Cortex of kidney (tissue), 1 donor: ENCODE data around the gene SETSIP.
"Not testable (repeated sequence)": the region's sequence is repeated elsewhere in the genome, so short reads cannot be mapped to it uniquely, and the experiment has no call there.

ENCODE experiments used
- DNase-seq: peaks from one replicate; lab custom pipeline; 2025; lab: John Stamatoyannopoulos, UW

The SETSIP gene

DNA sequence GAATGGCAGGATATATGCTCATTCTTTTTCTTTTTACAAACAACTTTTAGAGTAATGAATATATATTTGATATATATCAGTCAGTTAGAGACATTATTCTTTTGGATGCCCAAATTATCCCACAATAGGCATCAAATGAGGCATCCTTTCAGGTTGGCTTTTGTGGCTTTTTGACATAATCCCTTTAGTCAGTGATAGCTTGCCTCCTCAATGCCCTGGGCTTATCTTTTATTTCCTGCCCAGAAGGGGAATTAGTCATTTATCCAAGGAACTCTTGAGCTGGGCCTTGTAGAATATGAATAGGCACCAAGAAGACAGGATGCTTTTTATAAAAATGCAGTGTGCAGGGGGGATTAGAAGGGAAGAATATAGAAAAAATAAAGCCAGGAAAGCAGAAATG lies 23.3 kb downstream of the SETSIP start:
- no peak for DNase-seq

DNA sequence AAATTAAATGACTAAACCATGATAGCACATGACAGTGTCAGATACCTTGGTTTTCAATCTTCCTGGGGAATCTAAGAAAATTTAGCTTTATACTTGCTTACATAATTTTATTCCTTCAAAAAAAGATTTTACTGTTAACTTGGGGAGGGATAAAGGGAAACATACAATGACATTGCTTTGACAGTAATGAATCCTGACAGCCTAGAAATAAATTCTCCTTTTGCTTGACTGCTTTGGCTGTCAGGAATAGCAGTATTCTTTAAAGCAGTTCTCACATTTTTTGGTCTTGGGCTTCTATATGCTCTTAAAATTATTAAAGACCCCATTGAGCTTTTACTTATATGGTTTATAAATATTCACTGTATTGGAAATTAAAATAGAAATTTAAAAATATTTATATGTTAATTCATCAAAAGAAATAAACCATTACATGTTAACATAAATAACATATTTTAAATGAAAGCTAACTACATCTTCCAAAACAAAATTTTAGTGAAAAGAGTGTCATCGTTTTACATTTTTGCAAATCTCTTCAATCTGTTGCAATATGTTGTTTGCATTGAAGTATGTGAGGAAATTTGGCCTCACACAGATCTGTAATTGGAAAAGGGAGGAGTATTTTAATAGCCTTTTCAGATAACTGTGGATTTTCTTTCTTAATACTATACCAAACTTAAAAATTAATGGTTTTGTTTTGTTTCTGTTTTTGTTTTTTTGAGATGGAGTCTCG lies 29.3 kb downstream of the SETSIP start:
- no peak for DNase-seq

DNA sequence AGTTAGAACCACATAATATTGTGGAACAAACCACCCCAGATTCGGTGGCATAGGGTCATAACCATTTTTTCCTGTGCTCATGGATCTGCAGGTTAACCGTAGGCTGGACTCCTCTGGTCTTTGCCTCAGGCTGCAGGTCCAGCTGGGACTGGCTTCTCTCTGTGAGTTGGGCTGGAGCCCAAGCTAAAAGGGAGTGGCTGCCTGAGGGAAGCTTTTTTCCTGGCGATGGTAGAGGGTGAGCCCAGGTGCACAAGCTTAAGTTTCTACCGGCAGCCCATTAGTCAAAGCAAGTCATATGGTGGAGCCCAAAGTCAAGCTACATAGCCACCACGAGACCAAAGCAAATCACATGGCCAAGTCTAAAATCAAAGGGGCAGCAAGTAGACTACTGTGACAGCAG lies 31.6 kb downstream of the SETSIP start:
- DNase-seq = no peak

DNA sequence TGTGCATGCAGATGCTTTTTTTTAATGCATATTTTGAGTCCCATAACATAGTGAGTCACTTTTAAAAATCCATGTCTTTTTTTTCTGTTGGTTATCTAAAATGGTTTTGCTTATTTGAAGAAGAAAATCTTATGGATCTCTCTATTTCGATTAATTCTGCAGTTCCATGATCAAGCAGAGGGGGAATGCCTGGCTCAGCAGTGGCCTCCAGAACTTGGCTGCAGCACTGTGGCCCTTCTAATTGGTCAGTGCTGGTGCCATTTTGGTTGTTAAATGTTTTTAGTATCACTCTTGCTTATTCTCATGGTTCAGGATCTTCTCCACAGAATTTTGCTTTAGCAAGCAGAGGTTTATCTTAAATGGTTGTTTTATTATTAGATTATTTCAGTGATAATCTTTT lies 34.2 kb downstream of the SETSIP start:
- no peak for DNase-seq

DNA sequence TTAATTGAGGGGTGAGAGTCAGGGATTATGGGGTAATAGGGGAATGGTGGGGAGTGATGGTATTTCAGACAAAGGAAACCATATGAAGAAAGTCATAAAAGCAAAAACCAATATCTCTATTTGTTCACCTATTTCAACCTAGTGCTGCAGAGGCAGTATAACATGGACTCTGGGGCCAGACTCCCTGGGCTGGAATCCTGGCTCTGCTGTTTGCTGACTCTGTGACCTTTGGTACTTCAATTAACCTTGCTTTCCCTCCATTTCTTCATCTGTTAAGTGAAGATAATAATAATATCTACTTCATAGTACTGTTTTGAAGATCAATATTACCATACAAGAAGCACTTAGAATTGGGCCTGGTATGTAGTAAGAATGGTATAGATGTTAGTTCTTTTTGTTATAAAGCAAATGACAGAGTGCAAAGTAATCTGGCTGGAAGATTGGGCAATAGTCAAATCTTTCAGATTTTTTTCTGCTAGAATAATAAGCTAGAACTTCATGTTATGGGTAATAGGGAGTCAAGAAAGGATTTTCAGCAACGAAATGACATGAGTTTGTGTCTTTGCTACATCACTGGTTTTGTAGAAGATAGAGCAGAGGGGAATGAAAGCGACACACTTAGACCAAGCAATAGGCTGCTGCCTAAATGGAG lies 36.4 kb downstream of the SETSIP start:
- DNase-seq = no peak

DNA sequence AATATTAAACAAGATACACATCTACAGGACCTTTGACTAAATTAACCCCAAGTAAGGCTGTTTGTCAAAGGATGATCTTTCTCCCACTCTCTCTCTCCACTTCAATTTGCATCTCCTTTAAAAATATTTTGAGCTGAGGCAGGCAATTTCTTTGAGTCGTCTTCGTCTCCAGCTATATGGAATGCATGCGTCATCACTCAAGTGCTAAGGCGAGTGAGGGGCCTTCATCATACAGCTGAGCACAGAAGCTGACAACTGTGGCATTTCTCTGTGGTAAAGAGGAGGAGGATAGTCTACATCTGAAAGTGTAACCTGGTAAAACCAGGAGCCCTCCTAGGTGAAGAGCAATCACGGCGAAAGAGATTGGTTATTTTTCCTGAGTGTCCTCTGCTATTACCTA lies 37.8 kb downstream of the SETSIP start:
- no peak for DNase-seq

DNA sequence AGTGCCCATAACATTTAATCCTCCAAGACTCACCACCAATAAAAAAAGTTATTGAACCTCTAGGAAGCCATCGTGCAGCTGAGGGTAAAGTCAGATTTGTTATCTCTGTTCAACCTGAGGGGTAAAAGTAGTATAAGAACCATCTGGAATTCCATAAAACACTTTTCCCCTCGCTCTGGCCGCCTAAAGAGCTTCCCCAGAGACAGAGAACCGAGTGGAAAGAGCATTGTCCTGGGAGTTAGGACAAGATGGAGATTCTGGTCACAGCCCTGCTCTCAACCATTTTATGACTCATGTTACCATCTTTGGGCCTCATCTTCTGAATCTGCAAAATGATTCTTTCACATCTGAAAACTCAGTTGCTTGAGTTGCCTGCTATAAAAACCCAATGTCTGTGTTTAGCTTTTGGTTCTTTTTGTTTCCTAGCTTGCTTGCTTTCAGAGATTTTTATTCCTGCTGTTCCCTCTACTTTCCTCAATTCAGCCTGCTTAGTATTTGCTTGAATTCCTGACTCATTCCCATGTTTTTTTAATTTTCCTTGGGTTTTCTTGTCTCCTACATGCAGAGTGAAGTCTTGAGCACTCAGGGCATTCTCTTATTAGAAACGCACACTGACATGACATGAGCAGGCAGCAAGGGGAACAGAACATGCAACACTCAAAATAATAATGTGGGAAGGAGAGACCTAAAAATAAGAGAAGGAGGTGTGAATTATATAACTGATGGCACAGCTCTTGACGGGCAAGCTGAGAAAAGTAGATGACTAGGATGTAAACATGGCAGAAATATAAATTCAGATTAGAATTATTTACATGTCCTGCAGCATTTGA lies 43.7 kb downstream of the SETSIP start:
- no peak for DNase-seq

DNA sequence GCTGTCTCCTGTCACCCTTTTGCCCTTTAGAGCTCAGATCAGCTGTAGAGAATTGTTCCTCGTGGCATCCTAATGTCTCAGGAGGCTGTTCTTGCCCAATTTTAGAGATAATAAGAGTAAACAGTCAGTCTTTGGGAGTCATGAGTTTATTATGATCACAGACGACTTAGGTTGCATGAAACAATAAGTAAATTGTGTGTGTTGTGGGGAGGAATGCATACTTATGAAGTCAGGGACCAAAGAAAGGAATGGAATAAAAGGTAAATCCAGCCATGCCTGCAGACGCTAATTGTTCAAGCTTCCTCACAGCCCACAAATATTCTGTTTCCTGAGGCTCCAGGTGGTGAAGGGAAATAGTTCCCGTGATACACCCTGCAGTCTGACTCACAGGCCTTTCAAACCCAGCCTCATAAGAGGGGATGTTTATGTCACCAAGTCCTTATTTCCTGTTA lies 44.5 kb downstream of the SETSIP start:
- no peak for DNase-seq

DNA sequence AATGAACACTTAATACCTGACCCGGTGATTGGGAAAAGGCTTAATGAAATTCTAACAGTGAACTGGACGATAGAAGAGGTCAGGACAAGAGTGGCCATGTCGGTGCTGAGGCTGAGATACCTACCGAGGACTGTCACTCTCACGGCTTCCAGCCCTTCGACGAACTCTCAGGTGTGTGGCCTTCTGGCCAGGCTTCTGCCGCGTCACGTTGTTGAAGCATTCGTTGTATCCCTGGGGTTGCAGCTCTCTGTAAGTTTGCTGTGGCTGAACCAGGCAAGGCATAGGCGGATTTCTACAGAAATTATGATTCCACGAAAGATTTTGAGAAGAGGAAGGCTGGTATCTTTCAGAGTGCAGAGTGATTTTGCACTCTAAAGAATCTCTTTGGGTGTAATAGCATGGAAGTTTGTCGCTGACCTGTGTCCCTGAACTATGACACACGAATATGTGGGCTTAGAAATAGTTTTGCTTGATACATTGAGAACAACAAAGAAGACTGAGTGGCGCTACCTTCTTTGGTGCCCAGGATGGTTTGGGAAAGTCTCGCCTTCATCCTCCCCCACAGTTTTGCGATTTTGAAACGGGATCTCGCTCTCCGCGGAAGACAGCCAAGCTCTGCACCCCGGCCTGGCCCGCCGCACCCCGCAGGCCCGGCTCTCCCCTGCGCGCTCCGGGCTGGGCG lies 45.8 kb downstream of the SETSIP start:
- no peak for DNase-seq

DNA sequence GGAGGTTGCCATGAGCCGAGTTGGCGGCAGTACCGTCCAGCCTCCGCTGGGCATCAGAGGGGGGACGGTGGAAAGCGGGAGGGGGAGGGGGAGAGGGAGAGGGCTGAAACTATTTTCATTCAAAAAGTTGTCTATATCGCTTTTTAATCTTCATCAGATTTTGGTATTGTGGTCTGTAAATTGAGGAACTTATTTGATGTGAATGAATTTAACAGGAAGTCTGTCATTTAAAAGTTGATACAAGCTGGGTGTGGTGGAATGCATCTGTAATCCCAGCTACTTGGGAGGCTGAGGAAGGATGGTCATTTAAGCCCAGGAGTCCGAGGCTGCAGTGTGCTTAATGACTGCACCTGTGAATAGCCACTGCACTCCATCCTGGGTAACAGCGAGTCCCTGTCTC lies 48.4 kb downstream of the SETSIP start:
- no peak for DNase-seq

DNA sequence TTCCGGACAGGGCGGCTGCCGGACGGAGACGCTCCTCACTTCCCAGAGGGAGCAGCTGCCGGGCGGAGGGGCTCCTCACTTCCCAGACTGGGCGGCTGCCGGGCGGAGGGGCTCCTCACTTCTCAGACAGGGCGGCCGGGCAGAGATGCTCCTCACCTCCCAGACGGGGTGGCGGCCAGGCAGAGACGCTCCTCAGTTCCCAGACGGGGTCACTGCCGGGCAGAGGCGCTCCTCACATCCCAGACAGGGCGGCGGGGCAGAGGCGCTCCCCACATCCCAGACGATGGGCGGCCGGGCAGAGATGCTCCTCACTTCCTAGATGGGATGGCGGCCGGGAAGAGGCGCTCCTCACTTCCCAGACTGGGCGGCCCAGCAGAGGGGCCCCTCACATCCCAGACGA lies 49.2 kb downstream of the SETSIP start:
- DNase-seq = not testable (repeated sequence)
